RWPE1 (cell line): Measurements from ENCODE around the gene SEMA4A.
"Not testable (repeated sequence)": the region's sequence is repeated elsewhere in the genome, so short reads cannot be mapped to it uniquely, and the experiment has no call there.

ENCODE experiments used
- CTCF ChIA-PET: fragments of 350-600 bp; sonication (Branson Sonifier 250); formaldehyde crosslinking; extraction: SDS; loops from one replicate; lab custom pipeline; 2021; lab: Yijun Ruan, JAX
- POLR2A ChIA-PET: fragments of 400-600 bp; formaldehyde crosslinking; extraction: SDS; loops from one replicate; lab custom pipeline; 2020; ENCODE audit warnings: antibody characterized with exemption; ENCODE audit not compliant: low non-redundant PET; lab: Yijun Ruan, JAX
- DNase-seq: peaks from one replicate; pipeline ENCODE4 v3.0.0; 2012; ENCODE audit warnings: low spot score
- H3K27ac ChIP-seq: fragments of 450-650 bp; 2 replicates; pipeline ENCODE4 v1.5.1; 2017
- CTCF ChIP-seq: fragments of 450-650 bp; conservative IDR thresholded peaks from 2 replicates; pipeline ENCODE4 v1.5.1; 2017; ENCODE audit warnings: low read depth, mild to moderate bottlenecking

The SEMA4A gene

GRCh38 chr1:156214024-156214748, 60.8 kb downstream of the SEMA4A start:
- H3K27ac ChIP-seq: peak overlapping the region; percentile 93
- POLR2A ChIA-PET: no interaction called here
- DNase-seq: peak; percentile 74
- no peak for TF ChIP-seq CTCF
- CTCF ChIA-PET: interaction anchor here (0.8 to 1.1 kb wide), 2 partner anchors 11 to 84 kb away, joined by 3 to 8 read pairs; no protein-coding TSS in a partner anchor

GRCh38 chr1:156216361-156217086, 63.1 kb downstream of the SEMA4A start:
- POLR2A ChIA-PET, CTCF ChIA-PET, DNase-seq: not testable (repeated sequence)
- H3K27ac ChIP-seq: peak overlapping the region; percentile 48

GRCh38 chr1:156217871-156218270, 64.5 kb downstream of the SEMA4A start:
- ChIA-PET POLR2A (interaction anchor here (0.6 kb wide), 1 partner anchor 28 kb away, joined by 6 read pairs; no protein-coding TSS in a partner anchor), CTCF (interaction anchor here (1.0 kb wide), 1 partner anchor 121 kb away, joined by 5 read pairs; no protein-coding TSS in a partner anchor)
- no peak for TF ChIP-seq CTCF
- peak; percentile 25 for DNase-seq
- peak overlapping the region; percentile 86 for H3K27ac ChIP-seq

GRCh38 chr1:156220226-156220625, 66.8 kb downstream of the SEMA4A start:
- H3K27ac ChIP-seq: peak overlapping the region; percentile 86; the same call in 1 of the 2 replicates
- no peak for DNase-seq
- no peak for TF ChIP-seq CTCF
- ChIA-PET CTCF (no interaction called here), POLR2A (no interaction called here)

GRCh38 chr1:156221986-156222692, 68.8 kb downstream of the SEMA4A start:
- ChIA-PET POLR2A (no interaction called here), CTCF (interaction anchor here (0.7 to 1.1 kb wide), 2 partner anchors 131 to 163 kb away, joined by 3 to 4 read pairs; no protein-coding TSS in a partner anchor)
- TF ChIP-seq CTCF: no peak
- DNase-seq: no peak
- H3K27ac ChIP-seq: peak overlapping the region; percentile 68

- ChIA-PET POLR2A (interaction anchor here (0.6 kb wide), 1 partner anchor 56 kb away, joined by 4 read pairs; no protein-coding TSS in a partner anchor), CTCF (interaction anchor here (0.6 to 2.0 kb wide), 20 partner anchors 9 to 263 kb away, joined by 3 to 14 read pairs (median 4); partner anchors contain the start of genes BGLAP and VHLL)
- peak; percentile 16 for TF ChIP-seq CTCF
- DNase-seq: no peak
- H3K27ac ChIP-seq: peak overlapping the region; percentile 31
Observed at GRCh38 chr1:156225677-156226014, 72.3 kb downstream of the SEMA4A start.
